Activated CD8-positive, alpha-beta memory T cell treated with anti-CD3 and anti-CD28 coated beads, Interleukin-2, amount 50 U/mL, for 1 hour (primary cell): ENCODE measurements around the gene MMP19.
A peak's percentile ranks its signal among the peaks of the same experiment; 100 is the strongest.
"Not testable (repeated sequence)": the region's sequence is repeated elsewhere in the genome, so short reads cannot be mapped to it uniquely, and the experiment has no call there.

Experiments used
- DNase-seq: peaks from one replicate; pipeline ENCODE4 v3.0.0-alpha.2; 2020; ENCODE audit errors: extremely low read depth

The MMP19 gene

DNA sequence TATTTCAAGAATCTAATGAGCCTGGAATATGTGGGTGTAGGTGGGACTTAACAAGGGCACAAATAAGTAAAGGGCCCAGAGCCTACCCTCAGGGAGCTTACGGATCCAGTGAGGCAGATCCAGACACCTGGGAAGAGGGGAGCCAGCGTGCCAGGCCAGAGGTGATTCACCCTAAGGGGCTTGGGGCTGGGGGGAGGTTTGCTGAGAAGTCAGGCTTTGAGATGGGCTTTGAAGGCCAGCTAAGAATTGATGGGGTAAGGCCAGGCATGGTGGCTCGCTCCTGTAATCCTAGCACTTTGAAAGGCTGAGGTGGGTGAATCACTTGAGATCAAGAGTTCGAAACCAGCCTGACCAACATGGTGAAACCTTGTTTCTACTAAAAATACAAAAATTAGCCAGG, 695 bp upstream of the MMP19 start:
- DNase-seq: no peak

DNA sequence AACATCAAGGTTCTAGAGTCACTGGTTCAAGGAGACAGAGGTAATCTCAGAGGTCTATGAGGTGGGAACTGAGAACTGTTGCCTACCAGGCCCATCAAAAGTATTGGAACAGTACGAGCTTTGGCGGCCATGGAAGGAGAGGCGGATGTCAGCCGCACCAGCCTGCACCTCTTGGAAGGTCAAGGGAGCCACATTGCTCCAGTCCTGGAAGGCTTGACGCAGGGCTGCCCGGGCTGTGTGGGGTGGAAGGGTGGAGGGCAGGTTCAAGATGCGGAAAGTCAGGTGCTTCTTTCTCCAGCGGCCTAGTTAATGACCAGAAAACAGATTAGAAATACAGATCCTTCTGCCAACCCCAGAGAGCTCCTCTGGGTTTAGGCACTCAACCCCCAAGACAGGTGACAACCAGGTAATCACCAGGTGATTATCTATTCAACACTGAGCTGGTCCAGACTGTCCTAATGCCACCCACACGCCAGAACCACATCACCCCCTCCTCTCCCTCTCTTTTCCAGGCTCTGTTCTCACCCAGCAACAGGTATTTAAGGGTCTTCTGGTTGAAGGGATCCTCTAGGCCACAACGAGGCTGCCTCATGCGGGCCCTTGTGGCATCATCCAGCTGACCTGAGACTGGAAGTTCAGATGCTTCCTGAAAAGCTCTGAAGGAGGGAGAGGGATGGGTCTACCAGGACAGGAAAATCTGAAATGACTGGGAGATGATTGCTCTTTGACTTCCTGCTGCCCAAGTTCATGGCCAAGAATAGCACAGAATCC, 2.0 kb downstream of the MMP19 start:
- no peak for DNase-seq

DNA sequence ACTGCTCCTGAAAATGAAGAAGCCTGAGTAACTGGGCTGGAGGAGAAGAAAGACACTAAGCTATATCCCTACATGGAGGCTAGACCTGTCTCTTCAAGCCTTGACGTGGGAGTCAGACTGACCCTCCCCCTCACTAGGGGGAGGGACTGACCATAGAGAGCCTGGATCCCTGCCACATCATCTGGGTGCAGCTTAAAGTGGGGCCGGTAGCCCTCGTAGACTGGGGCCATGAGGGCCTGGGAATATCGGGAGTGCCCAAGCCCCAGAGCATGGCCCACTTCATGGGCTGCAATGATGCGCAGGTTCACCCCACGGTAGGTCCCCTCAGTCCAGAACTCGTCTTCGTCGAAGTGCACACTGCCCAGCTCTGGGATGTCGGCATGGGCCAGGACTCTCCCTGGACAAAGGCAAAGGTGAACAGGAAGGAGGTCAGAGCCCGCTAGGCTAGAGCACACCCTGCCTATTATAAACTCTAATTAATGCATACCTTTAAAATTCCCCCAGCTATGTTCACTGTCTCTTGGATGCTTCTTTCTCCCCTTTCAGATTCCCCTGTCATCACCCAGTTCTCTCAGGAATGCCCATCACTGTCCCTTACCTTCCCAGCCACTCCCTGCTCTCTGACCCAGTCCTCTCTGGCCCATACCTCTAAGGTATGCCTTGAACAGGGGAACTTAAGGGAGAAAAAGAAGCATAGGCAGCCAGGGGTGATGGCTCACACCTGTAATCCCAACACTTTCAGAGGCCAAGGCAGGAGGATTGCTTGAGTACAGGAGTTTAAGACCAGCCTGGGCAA, 3.2 kb downstream of the MMP19 start:
- no peak for DNase-seq

DNA sequence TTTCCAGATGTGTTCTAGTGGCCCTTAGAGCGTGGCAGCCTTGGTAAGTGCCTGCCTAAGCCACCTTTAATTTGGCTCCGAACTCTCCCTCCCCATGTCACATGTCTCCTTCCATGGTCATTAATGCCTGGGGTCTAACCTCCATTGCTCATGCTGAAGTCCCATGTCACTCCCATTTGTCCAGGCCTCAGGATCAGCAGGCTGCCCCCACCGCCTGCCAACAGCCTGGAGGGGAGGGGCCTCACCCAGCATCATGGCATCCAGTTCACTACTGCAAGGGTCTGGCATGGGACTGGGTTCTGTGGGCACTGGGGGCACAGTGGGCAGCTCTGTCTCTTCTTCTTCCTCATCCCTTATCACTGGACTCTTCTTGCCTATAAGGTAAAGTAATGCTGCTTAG, 4.4 kb downstream of the MMP19 start:
- DNase-seq: no peak

DNA sequence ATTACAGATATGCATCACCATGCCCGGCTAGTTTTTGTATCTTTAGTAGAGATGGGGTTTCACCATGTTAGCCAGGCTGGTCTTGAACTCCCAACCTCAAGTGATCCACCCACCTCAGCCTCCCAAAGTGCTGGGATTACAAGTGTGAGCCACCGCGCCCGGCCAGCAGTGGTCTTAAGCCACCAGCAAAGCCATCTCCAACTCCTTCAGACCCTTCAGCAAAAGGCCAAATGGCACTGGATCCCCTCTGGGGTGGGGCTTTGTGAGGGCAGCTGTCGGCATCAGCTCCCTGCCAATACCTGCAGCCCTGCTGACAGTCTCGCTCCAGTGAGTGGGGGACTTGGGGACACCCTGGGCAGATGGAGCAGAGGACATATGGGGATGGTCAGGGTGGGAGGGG, 8.3 kb downstream of the MMP19 start:
- not testable (repeated sequence) for DNase-seq

DNA sequence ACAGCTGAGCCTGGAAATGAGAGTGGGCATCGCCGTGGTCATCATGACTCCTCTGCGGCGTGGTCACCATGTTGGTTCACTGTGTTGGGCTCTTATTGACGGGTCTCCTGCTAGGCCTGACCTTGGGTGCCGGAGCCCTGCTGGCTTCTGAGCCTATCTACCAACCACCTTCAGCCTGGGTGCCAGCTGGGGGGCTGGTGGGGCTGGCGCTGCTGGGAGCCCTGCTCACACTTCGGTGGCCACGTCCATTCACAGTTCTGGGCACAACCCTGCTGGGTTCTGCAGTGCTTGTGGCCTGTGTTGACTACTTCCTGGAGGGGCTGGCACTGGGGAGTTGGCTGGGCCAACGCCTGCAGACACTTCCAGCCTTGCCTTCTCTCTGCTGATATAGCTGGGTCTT, 9.7 kb downstream of the MMP19 start:
- no peak for DNase-seq

DNA sequence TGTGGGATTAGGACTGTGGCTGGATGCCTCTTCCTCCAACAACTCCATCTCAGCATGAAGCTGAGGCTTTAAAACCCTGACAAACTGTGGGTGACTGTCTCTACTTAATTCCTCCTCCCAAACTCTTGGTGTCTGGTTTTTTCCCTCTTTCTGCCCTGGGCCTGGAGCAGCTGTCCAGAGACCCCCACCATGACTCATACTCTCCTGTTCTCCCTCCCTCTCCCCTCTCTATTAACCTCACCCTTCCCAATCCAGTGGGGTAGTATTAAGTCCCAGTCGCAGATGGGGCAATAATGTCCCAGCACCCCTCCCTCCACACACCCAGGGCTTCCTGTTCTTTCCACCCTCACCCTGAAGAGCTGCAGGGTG, 11.3 kb downstream of the MMP19 start:
- no peak for DNase-seq

DNA sequence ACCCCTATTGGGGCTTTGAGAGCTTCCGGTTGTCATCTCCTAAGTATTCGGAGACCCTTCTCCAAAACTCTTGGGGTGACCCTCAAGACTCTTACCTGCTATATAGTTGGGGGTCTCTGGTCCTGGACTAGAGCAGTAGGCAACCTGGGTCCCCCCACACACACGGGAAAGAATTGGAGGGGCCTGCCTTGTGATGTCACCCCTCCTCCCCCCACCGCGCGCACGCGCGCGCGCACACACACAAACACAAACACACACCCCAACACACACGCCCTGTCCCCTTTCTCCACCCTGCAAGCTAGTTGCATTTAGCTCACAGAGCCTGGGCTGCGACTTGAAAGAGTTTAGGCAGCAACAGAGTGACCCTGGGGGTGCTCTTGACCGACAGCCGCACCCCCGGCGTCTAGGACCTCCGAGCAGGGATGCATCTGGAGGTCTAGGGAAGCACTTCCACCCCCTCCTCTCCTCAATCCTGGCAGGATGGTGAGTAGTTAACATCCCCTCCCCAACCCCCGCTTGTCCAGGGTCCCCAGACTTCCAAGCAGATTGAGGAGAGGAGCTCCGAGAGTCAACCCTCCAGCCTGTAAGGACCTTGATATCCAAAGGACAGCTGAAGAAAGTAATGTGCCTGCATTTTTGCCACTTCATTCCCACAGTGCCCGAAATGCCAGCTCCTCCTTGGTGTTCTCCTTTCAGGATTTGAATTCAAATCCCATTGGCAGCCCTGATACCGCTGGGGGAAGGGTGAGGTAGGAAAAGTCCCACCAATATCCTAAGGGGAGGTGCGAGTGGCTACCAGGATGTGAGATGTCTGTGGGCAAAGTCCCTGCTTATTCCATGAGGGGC, 11.9 kb downstream of the MMP19 start:
- DNase-seq: no peak

DNA sequence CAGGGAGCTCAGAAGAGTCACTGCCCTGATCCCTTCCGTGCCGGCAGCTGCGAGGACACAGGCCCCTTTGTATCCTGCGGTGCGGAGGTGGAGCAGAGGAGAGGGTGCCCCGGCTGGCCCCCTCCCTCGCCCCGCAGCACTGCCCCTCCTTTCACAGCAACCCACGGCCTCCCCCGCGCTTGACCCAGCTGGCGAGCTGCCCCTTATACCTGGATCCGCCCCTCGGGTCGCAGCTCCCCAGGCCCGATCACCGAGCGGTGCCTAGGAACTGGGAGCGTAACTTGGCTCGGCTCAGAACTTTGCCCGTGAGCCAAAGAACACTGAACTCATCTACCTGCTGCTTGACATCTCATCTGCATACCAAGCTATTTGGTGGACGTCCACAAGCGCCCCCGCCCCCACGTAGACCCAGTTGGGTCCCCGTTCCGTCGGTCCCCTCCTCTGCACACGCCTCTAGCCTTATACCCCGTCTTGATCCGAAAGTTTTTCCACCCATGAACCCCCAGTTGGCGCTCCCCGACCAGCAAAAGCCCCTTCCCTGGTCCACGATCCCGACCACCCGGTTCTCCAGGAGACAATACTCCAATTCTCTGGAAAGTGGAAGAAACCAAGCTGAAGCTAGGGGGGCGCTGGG, 12.7 kb downstream of the MMP19 start:
- DNase-seq: no peak

DNA sequence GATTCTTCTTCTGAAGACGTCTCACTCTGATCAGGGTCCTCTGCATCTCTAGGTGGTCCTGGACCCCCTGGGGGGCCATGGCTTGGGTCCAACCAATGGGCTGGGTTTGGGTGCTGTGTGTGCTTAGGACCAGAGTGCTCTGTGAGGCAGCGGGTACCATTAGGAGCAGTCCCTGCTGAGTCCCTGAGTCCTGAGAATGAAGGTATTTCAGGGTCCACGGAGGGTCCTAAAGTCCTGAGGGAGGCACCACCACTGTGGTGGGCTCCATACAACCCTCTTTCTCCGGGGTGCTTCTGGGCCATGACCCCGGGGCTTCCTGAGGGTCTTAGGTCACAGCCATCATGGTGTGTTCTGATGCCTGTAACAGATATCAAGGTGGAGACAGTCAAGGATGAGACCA, 14.4 kb downstream of the MMP19 start:
- no peak for DNase-seq

DNA sequence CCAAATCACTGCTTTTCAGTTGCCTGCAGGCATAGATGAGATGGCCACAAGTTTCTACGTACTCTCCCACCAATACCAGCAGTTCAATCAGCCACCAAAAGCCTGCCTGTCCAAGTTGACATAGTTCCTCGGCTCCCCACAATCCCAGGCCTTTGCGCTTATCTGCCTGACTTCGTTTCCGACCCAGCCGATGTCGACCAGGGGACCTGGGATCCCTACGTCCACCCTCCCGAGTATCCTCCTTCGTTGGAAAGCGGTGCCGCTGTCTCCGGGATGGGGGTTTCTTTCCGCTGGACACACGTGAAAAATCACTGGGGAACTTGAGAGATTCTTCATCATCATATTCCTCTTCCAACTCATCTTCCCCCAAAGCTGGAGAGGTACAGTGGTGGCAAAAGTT, 14.9 kb downstream of the MMP19 start:
- no peak for DNase-seq

DNA sequence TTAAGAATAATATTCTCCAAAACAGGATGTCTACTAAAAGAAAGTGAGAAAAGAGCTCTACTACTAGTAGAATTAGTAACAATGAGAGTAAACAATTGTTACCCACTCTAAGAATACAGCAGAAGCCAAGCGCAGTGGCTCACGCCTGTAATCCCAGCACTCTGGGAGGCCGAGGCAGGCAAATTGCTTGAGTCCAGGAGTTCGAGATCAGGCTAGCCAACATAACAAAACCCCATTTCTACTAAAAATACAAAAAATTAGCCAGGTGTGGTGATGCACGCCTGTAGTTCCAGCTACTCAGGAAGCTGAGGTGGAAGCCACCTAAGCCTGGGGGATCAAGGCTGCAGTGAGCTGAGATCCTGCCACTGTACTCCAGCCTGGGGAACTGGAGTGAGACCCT, 18.0 kb downstream of the MMP19 start:
- DNase-seq: no peak

DNA sequence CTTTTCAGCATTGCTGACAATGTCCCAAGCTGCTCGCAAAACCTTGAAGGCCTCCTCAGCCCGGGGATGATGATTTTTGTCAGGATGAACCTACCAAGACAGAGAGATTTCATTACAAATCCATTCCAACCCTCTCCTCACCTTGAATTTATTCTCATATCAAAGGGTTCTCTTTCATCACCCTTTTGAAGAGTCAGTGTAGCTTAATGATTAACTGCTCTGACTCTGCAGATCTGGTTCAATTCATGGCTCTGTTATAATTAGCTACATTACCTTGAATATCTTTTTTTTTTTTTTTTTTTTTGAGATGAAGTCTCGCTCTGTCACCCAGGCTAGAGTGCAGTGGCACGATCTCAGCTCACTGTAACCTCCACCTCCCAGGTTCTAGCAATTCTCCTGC, 19.3 kb downstream of the MMP19 start:
- DNase-seq: no peak

DNA sequence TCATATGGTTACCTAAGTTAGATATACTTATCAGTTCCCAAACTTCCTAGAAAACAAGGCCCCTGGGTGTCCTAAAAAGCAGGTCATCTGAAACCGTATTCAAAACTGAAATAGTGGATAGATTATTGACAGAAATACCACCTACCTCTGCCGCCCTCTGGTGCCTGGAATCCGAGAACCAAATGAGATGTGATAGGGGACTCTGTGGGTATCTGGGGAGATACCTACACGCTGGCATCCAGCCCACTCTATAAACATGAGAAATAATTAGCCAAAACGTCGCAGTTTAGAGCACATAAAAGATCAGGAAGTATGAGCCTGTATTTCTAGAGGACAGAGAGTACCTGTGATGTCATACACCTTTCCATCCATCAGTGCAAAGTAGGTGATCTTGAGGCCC, 20.5 kb downstream of the MMP19 start:
- DNase-seq: no peak

DNA sequence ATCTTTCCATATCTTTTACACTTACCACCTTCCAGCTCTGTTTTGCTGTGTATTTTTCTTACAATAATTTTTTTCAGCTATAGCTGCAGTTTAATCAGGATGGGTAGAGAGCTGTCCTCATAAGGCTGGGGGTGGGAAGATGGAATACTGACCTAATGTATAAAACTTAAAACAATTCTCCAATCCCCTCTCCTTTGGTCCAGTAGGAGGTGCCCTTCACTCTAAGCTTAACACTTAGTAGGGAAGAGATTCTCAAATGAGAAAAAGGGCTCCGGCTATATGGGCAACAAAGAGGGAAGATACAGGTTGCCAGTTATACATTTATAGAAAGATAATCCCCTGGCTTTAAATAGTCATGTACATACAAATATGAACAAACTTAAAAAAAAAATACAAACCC, 22.1 kb downstream of the MMP19 start:
- DNase-seq: no peak

DNA sequence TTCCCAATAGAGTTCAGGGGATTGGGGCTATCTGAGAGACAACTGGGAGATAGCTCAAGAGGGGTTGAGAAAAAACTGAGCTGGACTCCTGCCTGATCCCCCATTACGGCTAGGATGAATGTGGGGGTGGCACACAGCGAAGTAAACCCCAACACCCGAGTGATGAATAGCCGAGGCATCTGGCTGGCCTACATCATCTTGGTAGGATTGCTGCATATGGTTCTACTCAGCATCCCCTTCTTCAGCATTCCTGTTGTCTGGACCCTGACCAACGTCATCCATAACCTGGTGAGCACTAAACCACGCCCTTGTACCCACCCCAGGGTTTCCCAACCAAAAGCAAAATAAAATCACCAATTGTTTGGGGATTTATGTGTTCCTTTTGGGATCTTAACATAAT, 23.9 kb downstream of the MMP19 start:
- no peak for DNase-seq

DNA sequence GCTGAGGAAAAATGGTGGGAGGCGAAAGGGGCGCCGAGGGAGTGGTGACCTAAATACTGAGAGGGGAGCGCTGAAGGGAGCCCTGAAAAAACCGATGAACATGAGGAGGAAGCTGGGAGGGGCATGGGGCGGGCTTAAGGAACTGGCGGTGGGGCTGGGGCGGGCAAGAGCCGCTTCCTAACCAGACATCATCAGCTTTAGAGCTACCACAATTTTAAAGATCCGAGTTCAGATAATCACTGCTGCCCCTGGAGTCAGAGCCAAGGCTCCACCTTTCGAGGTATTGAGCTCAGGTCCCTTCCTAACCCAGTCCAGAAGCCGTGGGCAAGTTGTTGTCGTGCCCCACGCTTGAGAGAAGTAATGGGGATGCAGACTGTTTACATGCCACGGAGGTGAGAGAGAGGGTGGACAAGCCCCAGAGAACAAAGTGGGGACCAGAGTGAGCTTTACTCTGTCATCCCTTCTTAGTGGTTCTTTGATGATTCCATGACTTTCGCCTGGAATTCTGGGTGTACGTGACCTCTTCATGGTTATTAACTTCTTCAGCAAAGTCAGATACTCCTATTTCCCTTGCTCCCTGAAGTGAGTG, 24.5 kb downstream of the MMP19 start:
- no peak for DNase-seq

DNA sequence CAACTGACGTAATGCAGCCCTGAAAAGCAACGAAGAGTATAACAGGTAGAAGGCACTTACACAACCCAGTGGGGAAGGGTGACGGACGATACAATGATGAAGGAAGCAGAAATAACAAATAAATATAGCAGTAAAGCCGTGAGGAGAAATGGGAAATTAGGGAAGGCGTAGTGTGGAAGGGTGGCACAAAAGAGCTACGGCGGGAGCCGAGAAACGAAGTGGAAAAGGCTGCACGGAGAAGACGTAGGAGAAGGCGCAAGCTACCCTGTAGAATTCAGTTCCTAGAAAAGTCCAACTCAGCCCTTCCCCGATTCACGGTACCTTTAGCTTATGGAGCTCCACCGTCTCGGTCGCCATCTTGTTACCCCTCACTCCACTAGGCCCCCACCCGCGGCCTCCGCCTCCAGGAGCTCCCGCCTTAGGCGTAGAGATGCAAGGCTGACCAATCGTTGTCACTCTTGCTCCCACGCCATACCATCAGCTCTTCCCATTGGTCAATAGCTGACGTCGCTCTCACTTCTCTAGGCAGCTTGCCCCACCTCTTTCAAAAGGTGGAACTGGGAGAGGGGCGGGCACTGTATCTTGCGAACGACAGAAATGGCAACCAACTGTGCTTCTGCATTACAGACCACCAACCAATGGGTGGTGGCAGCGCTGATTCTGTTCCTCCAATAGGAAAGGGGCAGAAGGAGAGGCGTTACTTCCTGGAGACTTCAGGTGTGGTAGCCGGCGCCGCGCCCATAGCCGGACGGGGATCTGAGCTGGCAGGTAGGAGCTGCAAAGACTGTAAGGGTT, 25.2 kb downstream of the MMP19 start, which contains the start of the genes ORMDL2 and SARNP:
ORMDL2 (plus strand) TSS at position 697 of the 795 bp plus-strand sequence. CDS start 959 bp downstream, outside the sequence.
SARNP (minus strand) TSS at position 380 of the 795 bp plus-strand sequence; CDS start at position 357, 23 bp downstream.
- peak; percentile 98 for DNase-seq

DNA sequence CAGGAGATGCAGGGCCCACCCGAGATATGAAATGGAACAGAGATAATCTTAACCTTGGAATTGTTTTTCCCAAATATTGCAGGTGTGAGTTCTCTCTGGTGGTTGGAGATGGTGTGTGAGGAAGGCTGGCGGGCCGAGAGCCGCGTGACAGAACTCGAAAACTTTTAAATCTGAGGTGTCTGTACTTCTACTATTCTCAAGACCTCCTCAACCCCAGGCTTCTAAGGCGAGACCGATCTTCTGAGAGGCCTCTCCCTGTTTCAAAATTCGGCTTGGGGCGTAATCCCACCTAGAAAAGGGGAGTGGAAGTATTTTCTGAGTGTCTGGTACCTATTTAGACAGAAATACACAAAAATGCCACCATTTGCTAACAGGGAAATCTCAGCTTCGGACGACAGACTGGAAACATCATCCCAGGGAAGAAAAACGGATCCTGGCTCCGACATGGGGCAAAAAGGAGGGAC, 25.8 kb downstream of the MMP19 start:
- no peak for DNase-seq

DNA sequence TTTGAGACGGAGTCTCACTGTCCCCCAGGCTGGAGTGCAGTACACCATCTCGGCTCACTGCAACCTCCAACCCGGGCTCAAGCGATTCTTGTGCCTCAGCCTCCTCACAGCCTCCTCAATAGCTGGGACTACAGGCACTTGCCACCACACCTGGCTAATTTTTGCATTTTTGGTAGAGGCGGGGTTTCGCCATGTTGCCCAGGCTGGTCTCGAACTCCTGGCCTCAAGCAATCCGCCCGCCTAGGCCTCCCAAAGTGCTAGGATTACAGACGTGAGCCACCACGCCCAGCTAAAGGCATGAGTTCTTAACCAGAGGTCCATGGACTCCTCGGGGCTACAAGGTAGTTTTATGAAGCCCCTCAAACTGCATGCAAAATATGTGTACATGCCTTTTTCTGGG, 27.3 kb downstream of the MMP19 start:
- no peak for DNase-seq
